ENCODE results near the gene CA4. TPM values are rescaled to one million over a fixed set of nuclear protein-coding genes. Genes with fewer than 3 reads are reported as not detected.
A peak's percentile ranks its signal among the peaks of the same experiment; 100 is the strongest.
"Not testable (repeated sequence)": the region's sequence is repeated elsewhere in the genome, so short reads cannot be mapped to it uniquely, and the experiment has no call there.

CA4 gene
- total and polyA plus RNA-seq, 3 experiments from 2014 or later: not detected

- DNase-seq; H3K27me3 Mint-ChIP-seq; H3K27ac ChIP-seq (ENCODE audit: low read depth, low read length); H3K4me1 ChIP-seq (ENCODE audit: insufficient read depth, low read length); H3K4me1 Mint-ChIP-seq; H3K9me3 ChIP-seq (ENCODE audit: low read length); H3K27me3 ChIP-seq (ENCODE audit: insufficient read depth, low read length, poor library complexity, severe bottlenecking); POLR2A ChIA-PET; H3K4me3 ChIP-seq (ENCODE audit: low read length); H3K9me3 Mint-ChIP-seq; H3K36me3 ChIP-seq (ENCODE audit: insufficient read depth, low read length); H3K4me3 Mint-ChIP-seq: not testable (repeated sequence)
- CTCF ChIA-PET: interaction anchor here (0.6 kb wide), 1 partner anchor 47 kb away, joined by 3 read pairs; no protein-coding TSS in a partner anchor
- Mint-ChIP-seq H3K27ac (peak overlapping the region in 1 of 8 donors; percentile 50), H3K36me3 (peaks cover 5 to 79% (median 29%) of the 10 kb centered on the region in 3 donors)
Measured at GRCh38 chr17:60193032-60193431, 43.3 kb downstream of the CA4 start.

- Histone ChIP-seq H3K36me3 (ENCODE audit: insufficient read depth, low read length) (peaks cover 4% of the 10 kb centered on the region), H3K4me3 (ENCODE audit: low read length) (no peak overlapping the region), H3K27me3 (ENCODE audit: insufficient read depth, low read length, poor library complexity, severe bottlenecking) (no peaks in the 10 kb centered on the region), H3K9me3 (ENCODE audit: low read length) (no peaks in the 10 kb centered on the region), H3K4me1 (ENCODE audit: insufficient read depth, low read length) (no peaks in the 10 kb centered on the region), H3K27ac (ENCODE audit: low read depth, low read length) (no peak overlapping the region)
- H3K4me3 Mint-ChIP-seq: no peak overlapping the region
- no peak for DNase-seq
- ChIA-PET CTCF (interaction anchor here (0.6 kb wide), 1 partner anchor 47 kb away, joined by 3 read pairs; no protein-coding TSS in a partner anchor), POLR2A (no interaction called here)
- H3K27me3 Mint-ChIP-seq: no peaks in the 10 kb centered on the region
- peaks cover 5 to 83% (median 33%) of the 10 kb centered on the region in 3 donors for H3K36me3 Mint-ChIP-seq
- peak overlapping the region in 2 of 8 donors; percentile 5 to 25 for H3K27ac Mint-ChIP-seq
- no peaks in the 10 kb centered on the region for H3K4me1 Mint-ChIP-seq
- no peaks in the 10 kb centered on the region for H3K9me3 Mint-ChIP-seq
Measured at GRCh38 chr17:60193482-60193881, 43.7 kb downstream of the CA4 start.

- H3K4me3 ChIP-seq (ENCODE audit: low read length); H3K36me3 ChIP-seq (ENCODE audit: insufficient read depth, low read length); CTCF ChIA-PET; POLR2A ChIA-PET; H3K27ac Mint-ChIP-seq; H3K4me1 ChIP-seq (ENCODE audit: insufficient read depth, low read length); H3K9me3 ChIP-seq (ENCODE audit: low read length); H3K4me1 Mint-ChIP-seq; H3K9me3 Mint-ChIP-seq; H3K27me3 ChIP-seq (ENCODE audit: insufficient read depth, low read length, poor library complexity, severe bottlenecking); DNase-seq; H3K27ac ChIP-seq (ENCODE audit: low read depth, low read length); H3K27me3 Mint-ChIP-seq; H3K4me3 Mint-ChIP-seq: not testable (repeated sequence)
- H3K36me3 Mint-ChIP-seq: peaks cover 5 to 83% (median 35%) of the 10 kb centered on the region in 3 donors
Measured at GRCh38 chr17:60194141-60194540, 44.4 kb downstream of the CA4 start.

- H3K27ac ChIP-seq (ENCODE audit: low read depth, low read length); DNase-seq; H3K9me3 ChIP-seq (ENCODE audit: low read length); H3K27me3 ChIP-seq (ENCODE audit: insufficient read depth, low read length, poor library complexity, severe bottlenecking); H3K4me3 Mint-ChIP-seq; H3K9me3 Mint-ChIP-seq; H3K4me1 Mint-ChIP-seq; CTCF ChIA-PET; H3K36me3 ChIP-seq (ENCODE audit: insufficient read depth, low read length); H3K4me1 ChIP-seq (ENCODE audit: insufficient read depth, low read length); H3K27me3 Mint-ChIP-seq; H3K4me3 ChIP-seq (ENCODE audit: low read length): not testable (repeated sequence)
- POLR2A ChIA-PET: interaction anchor here (1.0 kb wide), 1 partner anchor 18 kb away, joined by 3 read pairs; no protein-coding TSS in a partner anchor
- Mint-ChIP-seq H3K36me3 (peaks cover 0 to 49% (median 22%) of the 10 kb centered on the region in 3 donors), H3K27ac (peak overlapping the region in 1 of 8 donors; percentile 61)
Measured at GRCh38 chr17:60198630-60199029, 48.9 kb downstream of the CA4 start.

GRCh38 chr17:60205782-60206181, 56.0 kb downstream of the CA4 start:
- H3K27me3 Mint-ChIP-seq; POLR2A ChIA-PET; H3K27ac ChIP-seq (ENCODE audit: low read depth, low read length); H3K4me1 ChIP-seq (ENCODE audit: insufficient read depth, low read length); H3K4me3 ChIP-seq (ENCODE audit: low read length); H3K27ac Mint-ChIP-seq; CTCF ChIA-PET; H3K9me3 ChIP-seq (ENCODE audit: low read length); DNase-seq; H3K36me3 ChIP-seq (ENCODE audit: insufficient read depth, low read length); H3K27me3 ChIP-seq (ENCODE audit: insufficient read depth, low read length, poor library complexity, severe bottlenecking); H3K9me3 Mint-ChIP-seq; H3K4me1 Mint-ChIP-seq; H3K4me3 Mint-ChIP-seq: not testable (repeated sequence)
- peaks cover 0 to 31% (median 3%) of the 10 kb centered on the region in 3 donors for H3K36me3 Mint-ChIP-seq

- CTCF ChIA-PET, H3K27ac Mint-ChIP-seq: not testable (repeated sequence)
Measured at GRCh38 chr17:60208302-60208701, 58.5 kb downstream of the CA4 start.

More at GRCh38 chr17:60208302-60208701, 58.5 kb downstream of the CA4 start:
- H3K4me1 ChIP-seq (ENCODE audit: insufficient read depth, low read length); H3K36me3 ChIP-seq (ENCODE audit: insufficient read depth, low read length); H3K9me3 Mint-ChIP-seq; H3K4me1 Mint-ChIP-seq; H3K27me3 ChIP-seq (ENCODE audit: insufficient read depth, low read length, poor library complexity, severe bottlenecking); H3K9me3 ChIP-seq (ENCODE audit: low read length); H3K4me3 ChIP-seq (ENCODE audit: low read length); H3K4me3 Mint-ChIP-seq; POLR2A ChIA-PET; H3K27ac ChIP-seq (ENCODE audit: low read depth, low read length); DNase-seq; H3K27me3 Mint-ChIP-seq: not testable (repeated sequence)
- peaks cover 0 to 34% (median 3%) of the 10 kb centered on the region in 3 donors for H3K36me3 Mint-ChIP-seq

Other genes starting within 250 kb of the CA4 start
- gene RNFT1, start 185.2 kb upstream of the CA4 start, total RNA-seq: 10 to 100 TPM; 17.5 to 21.8 TPM
- gene RNFT1, start 185.2 kb upstream of the CA4 start, polyA plus RNA-seq: 28.0 TPM
- gene HEATR6, start 71.1 kb upstream of the CA4 start, total RNA-seq: 10 to 100 TPM; 22.8 to 24.0 TPM
- 7.6 TPM for gene HEATR6, start 71.1 kb upstream of the CA4 start, polyA plus RNA-seq
- 10 to 100 TPM; 23.1 to 24.8 TPM for gene USP32, start 242.2 kb downstream of the CA4 start, total RNA-seq
- 8.6 TPM for gene USP32, start 242.2 kb downstream of the CA4 start, polyA plus RNA-seq

Data from CD8-positive, alpha-beta memory T cell (primary cell).